ENCODE results near the gene PDSS2. TPM values are rescaled to one million over a fixed set of nuclear protein-coding genes. Genes with fewer than 3 reads are reported as not detected.

Gene PDSS2
- total RNA-seq, 1 donor from 2014 or later: 10.7 TPM

DNA sequence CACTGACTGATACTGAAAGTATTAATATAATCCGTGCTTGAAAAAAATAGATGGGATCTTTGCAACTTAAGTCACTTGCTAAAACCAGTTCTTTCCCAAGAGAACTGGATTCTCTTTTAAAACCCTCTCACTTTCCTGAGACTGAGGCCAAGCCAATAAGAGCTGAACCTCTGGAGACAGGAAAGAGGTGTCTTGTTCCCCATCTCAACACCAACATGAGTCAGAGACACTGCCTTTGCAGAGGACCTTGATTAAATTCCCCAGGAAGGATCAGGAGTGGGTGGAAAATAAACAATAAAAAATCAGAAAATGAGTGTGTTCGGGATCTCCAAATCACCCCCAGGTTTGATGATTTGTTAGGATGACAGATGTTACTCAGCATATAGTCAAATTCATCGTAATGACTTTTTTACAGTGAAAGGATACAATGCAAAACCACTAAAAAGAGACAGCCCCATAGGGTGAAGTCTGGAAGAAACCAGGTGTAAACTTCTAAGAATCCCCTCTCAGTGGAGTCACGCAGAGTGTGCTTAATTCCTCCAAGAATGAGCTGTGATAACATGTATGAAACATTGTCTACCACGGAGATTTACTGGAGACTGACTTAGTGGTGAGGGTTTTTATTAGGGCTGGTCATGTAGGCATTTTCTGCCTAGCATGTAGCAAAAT, 221.2 kb downstream of the PDSS2 start:
- Mint-ChIP-seq H3K27me3 (ENCODE audit: low read depth) (no peaks in the 10 kb centered on the region), H3K36me3 (peaks cover 30% of the 10 kb centered on the region), H3K4me3 (no peak overlapping the region), H3K9me3 (peaks cover 17% of the 10 kb centered on the region), H3K27ac (no peak overlapping the region), H3K4me1 (peaks cover 5% of the 10 kb centered on the region)
- TF ChIP-seq, protein P1, sequence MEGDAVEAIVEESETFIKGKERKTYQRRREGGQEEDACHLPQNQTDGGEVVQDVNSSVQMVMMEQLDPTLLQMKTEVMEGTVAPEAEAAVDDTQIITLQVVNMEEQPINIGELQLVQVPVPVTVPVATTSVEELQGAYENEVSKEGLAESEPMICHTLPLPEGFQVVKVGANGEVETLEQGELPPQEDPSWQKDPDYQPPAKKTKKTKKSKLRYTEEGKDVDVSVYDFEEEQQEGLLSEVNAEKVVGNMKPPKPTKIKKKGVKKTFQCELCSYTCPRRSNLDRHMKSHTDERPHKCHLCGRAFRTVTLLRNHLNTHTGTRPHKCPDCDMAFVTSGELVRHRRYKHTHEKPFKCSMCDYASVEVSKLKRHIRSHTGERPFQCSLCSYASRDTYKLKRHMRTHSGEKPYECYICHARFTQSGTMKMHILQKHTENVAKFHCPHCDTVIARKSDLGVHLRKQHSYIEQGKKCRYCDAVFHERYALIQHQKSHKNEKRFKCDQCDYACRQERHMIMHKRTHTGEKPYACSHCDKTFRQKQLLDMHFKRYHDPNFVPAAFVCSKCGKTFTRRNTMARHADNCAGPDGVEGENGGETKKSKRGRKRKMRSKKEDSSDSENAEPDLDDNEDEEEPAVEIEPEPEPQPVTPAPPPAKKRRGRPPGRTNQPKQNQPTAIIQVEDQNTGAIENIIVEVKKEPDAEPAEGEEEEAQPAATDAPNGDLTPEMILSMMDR (IDR thresholded peaks at IDR 0.05; ENCODE audit: unreplicated experiment): no peak
- DNase-seq (ENCODE audit: low spot score in 2 of 2, unreplicated experiment in 2 of 2): no peak

DNA sequence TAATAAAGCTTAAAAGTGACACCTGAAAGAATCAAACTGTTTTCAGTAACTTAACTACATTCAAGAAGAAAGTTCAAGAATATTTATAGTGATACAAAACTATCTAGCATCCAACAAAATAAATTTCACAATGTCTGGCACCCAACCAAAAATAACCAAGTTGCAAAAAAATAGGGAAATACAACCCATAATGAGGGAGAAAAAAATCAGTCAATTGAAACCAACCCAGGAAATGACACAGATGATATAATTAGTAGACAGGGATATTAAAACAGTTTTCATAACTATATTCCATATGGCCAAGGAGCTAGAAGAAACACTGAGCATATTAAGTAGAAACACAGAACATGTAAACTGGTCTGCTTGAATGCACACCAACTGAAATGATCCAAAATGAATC, 223.9 kb downstream of the PDSS2 start:
- no peak for DNase-seq (ENCODE audit: low spot score in 2 of 2, unreplicated experiment in 2 of 2)
- no peaks in the 10 kb centered on the region for H3K4me1 Mint-ChIP-seq
- H3K27ac Mint-ChIP-seq: no peak overlapping the region
- TF ChIP-seq, protein P1 (IDR thresholded peaks at IDR 0.05; ENCODE audit: unreplicated experiment): no peak
- H3K36me3 Mint-ChIP-seq: peaks cover 26% of the 10 kb centered on the region
- H3K9me3 Mint-ChIP-seq: peaks cover 17% of the 10 kb centered on the region
- H3K4me3 Mint-ChIP-seq: no peak overlapping the region
- no peaks in the 10 kb centered on the region for H3K27me3 Mint-ChIP-seq (ENCODE audit: low read depth)

DNA sequence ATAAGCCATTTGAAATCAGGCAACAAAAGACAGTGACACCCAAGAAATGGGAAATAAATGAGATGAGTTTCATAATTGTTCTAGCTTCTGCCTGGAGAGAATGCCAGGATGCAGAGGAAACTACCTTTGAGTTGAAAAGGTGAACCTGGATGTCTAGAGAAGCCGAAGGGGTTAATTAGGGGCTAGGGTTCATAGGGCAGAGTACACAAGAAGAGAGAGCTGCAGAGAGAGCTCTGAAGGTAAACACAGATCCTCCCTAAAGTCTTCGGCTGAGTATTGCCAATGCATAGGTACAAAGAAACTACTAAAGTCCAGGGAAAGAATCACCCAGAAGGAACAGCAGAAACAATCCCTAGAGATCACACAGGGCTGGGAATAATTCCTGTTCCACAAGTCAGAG, 224.4 kb downstream of the PDSS2 start:
- no peak overlapping the region for H3K27ac Mint-ChIP-seq
- H3K27me3 Mint-ChIP-seq (ENCODE audit: low read depth): no peaks in the 10 kb centered on the region
- H3K4me1 Mint-ChIP-seq: no peaks in the 10 kb centered on the region
- H3K4me3 Mint-ChIP-seq: no peak overlapping the region
- TF ChIP-seq, protein P1 (IDR thresholded peaks at IDR 0.05; ENCODE audit: unreplicated experiment): no peak
- peaks cover 17% of the 10 kb centered on the region for H3K9me3 Mint-ChIP-seq
- peaks cover 26% of the 10 kb centered on the region for H3K36me3 Mint-ChIP-seq
- no peak for DNase-seq (ENCODE audit: low spot score in 2 of 2, unreplicated experiment in 2 of 2)

DNA sequence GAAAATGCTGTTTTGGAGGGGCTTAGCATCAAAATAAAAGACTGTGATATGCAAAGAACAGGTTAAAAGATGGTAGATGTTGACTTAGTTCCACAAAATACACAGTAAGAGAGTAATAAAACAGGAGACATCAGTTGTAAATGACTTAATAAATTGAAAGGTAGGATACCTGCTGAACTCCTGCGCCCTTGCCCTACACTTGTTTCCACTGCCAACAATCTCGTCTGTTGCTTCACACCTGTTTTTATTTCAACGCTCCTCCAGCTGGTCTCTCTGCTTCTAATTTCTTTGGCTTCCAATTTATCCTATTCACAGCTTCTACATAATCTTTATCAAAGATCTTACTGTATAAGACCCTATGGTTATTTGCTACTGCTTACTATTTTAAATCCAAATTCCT, 228.1 kb downstream of the PDSS2 start:
- no peak for DNase-seq (ENCODE audit: low spot score in 2 of 2, unreplicated experiment in 2 of 2)
- H3K4me3 Mint-ChIP-seq: no peak overlapping the region
- no peaks in the 10 kb centered on the region for H3K27me3 Mint-ChIP-seq (ENCODE audit: low read depth)
- TF ChIP-seq, protein P1 (IDR thresholded peaks at IDR 0.05; ENCODE audit: unreplicated experiment): no peak
- peaks cover 12% of the 10 kb centered on the region for H3K9me3 Mint-ChIP-seq
- H3K36me3 Mint-ChIP-seq: peaks cover 17% of the 10 kb centered on the region
- H3K27ac Mint-ChIP-seq: no peak overlapping the region
- no peaks in the 10 kb centered on the region for H3K4me1 Mint-ChIP-seq

DNA sequence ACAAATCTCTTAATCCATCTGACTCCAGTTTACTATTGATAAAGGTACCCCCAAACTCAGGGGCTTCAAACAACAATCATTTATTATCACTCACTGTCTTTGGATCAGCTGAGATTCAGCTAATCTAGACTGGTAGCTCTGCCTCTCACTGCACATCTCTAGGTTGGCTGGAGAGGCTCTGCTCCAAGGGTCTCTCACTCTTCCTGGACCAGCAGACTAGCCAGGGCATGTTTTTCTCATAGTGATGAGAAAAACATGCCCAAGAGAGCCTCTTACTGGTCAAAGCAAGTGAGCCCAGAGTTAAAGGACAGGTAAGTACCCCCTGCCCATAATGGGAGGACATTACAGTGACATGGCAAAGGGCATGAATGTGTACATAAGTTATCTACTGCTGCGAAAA, 228.9 kb downstream of the PDSS2 start:
- H3K27me3 Mint-ChIP-seq (ENCODE audit: low read depth): no peaks in the 10 kb centered on the region
- DNase-seq (ENCODE audit: low spot score in 2 of 2, unreplicated experiment in 2 of 2): no peak
- no peak overlapping the region for H3K4me3 Mint-ChIP-seq
- H3K27ac Mint-ChIP-seq: no peak overlapping the region
- peaks cover 4% of the 10 kb centered on the region for H3K9me3 Mint-ChIP-seq
- peaks cover 10% of the 10 kb centered on the region for H3K36me3 Mint-ChIP-seq
- no peaks in the 10 kb centered on the region for H3K4me1 Mint-ChIP-seq
- TF ChIP-seq, protein P1 (IDR thresholded peaks at IDR 0.05; ENCODE audit: unreplicated experiment): no peak
